ENCODE measurements around the gene FOXE1.

The FOXE1 gene

GRCh38 chr9:97852399-97853055 is 499 bp upstream of the FOXE1 start:
- no peaks in the 10 kb centered on the region for H3K36me3 ChIP-seq (replicated peaks; ENCODE audit: insufficient read depth, low read length)
- H3K9me3 ChIP-seq (replicated peaks; ENCODE audit: insufficient read depth, low read length) = no peaks in the 10 kb centered on the region
- H3K4me1 ChIP-seq (ENCODE audit: low read length) = no peaks in the 10 kb centered on the region
- H4K20me1 ChIP-seq (ENCODE audit: insufficient read depth, low read length) = no peaks in the 10 kb centered on the region
- no peak overlapping the region for H3K4me3 ChIP-seq (ENCODE audit: low read length)
- H3K27me3 ChIP-seq (replicated peaks; ENCODE audit: insufficient read depth, low read length) = peaks cover 58% of the 10 kb centered on the region
- H3K9ac ChIP-seq (ENCODE audit: low read length) = no peak overlapping the region
- TF ChIP-seq EZH2 (optimal IDR thresholded peaks at IDR 0.05; ENCODE audit: low read depth, low read length) (no peak), EZH2phosphoT487 (IDR thresholded peaks at IDR 0.05; ENCODE audit: low read length) (no peak), CTCF (IDR thresholded peaks at IDR 0.05; ENCODE audit: low read length) (no peak)
- H3K79me2 ChIP-seq (ENCODE audit: low read length) = no peaks in the 10 kb centered on the region
- DNase-seq = no peak
- H3K9me2 ChIP-seq (replicated peaks; ENCODE audit: insufficient read depth, low read length) = no peaks in the 10 kb centered on the region
- no peaks in the 10 kb centered on the region for H3F3A ChIP-seq (ENCODE audit: insufficient read depth, low read length)
- H3K4me2 ChIP-seq (ENCODE audit: low read depth, low read length) = no peak overlapping the region
- H2AFZ ChIP-seq (ENCODE audit: low read length) = no peak overlapping the region
- no peak overlapping the region for H3K27ac ChIP-seq (ENCODE audit: low read length)

GRCh38 chr9:97853844-97854695 is 1.0 kb downstream of the FOXE1 start:
- peaks cover 57% of the 10 kb centered on the region for H3K27me3 ChIP-seq (replicated peaks; ENCODE audit: insufficient read depth, low read length)
- H3K9ac ChIP-seq (ENCODE audit: low read length) = no peak overlapping the region
- no peak overlapping the region for H2AFZ ChIP-seq (ENCODE audit: low read length)
- TF ChIP-seq EZH2phosphoT487 (IDR thresholded peaks at IDR 0.05; ENCODE audit: low read length) (no peak), CTCF (IDR thresholded peaks at IDR 0.05; ENCODE audit: low read length) (no peak), EZH2 (optimal IDR thresholded peaks at IDR 0.05; ENCODE audit: low read depth, low read length) (no peak)
- no peak overlapping the region for H3K4me3 ChIP-seq (ENCODE audit: low read length)
- H3K9me3 ChIP-seq (replicated peaks; ENCODE audit: insufficient read depth, low read length) = no peaks in the 10 kb centered on the region
- no peak overlapping the region for H3K4me2 ChIP-seq (ENCODE audit: low read depth, low read length)
- DNase-seq = no peak
- H3K27ac ChIP-seq (ENCODE audit: low read length) = no peak overlapping the region
- no peaks in the 10 kb centered on the region for H3K79me2 ChIP-seq (ENCODE audit: low read length)
- H4K20me1 ChIP-seq (ENCODE audit: insufficient read depth, low read length) = no peaks in the 10 kb centered on the region
- H3F3A ChIP-seq (ENCODE audit: insufficient read depth, low read length) = no peaks in the 10 kb centered on the region
- H3K4me1 ChIP-seq (ENCODE audit: low read length) = no peaks in the 10 kb centered on the region
- no peaks in the 10 kb centered on the region for H3K9me2 ChIP-seq (replicated peaks; ENCODE audit: insufficient read depth, low read length)
- H3K36me3 ChIP-seq (replicated peaks; ENCODE audit: insufficient read depth, low read length) = no peaks in the 10 kb centered on the region

GRCh38 chr9:97854696-97855485 is 1.9 kb downstream of the FOXE1 start:
- Histone ChIP-seq H3K4me3 (ENCODE audit: low read length) (no peak overlapping the region), H3F3A (ENCODE audit: insufficient read depth, low read length) (no peaks in the 10 kb centered on the region), H3K9me3 (replicated peaks; ENCODE audit: insufficient read depth, low read length) (no peaks in the 10 kb centered on the region), H3K9me2 (replicated peaks; ENCODE audit: insufficient read depth, low read length) (no peaks in the 10 kb centered on the region), H3K4me2 (ENCODE audit: low read depth, low read length) (no peak overlapping the region), H4K20me1 (ENCODE audit: insufficient read depth, low read length) (no peaks in the 10 kb centered on the region), H3K9ac (ENCODE audit: low read length) (no peak overlapping the region), H3K36me3 (replicated peaks; ENCODE audit: insufficient read depth, low read length) (no peaks in the 10 kb centered on the region), H3K27ac (ENCODE audit: low read length) (no peak overlapping the region), H3K27me3 (replicated peaks; ENCODE audit: insufficient read depth, low read length) (peaks cover 50% of the 10 kb centered on the region), H3K79me2 (ENCODE audit: low read length) (no peaks in the 10 kb centered on the region), H3K4me1 (ENCODE audit: low read length) (no peaks in the 10 kb centered on the region), H2AFZ (ENCODE audit: low read length) (no peak overlapping the region)
- DNase-seq = no peak
- TF ChIP-seq EZH2phosphoT487 (IDR thresholded peaks at IDR 0.05; ENCODE audit: low read length) (no peak), EZH2 (optimal IDR thresholded peaks at IDR 0.05; ENCODE audit: low read depth, low read length) (no peak), CTCF (IDR thresholded peaks at IDR 0.05; ENCODE audit: low read length) (no peak)

All from MM.1S (cell line).